Measurements from ENCODE around the gene PDXK. TPM values are rescaled to one million over a fixed set of nuclear protein-coding genes. Genes with fewer than 3 reads are reported as not detected.

Gene PDXK
- total and polyA plus RNA-seq, 10 of the 15 experiments (the other 5 are each of a cell fraction or from before 2014, with no cell fraction given), result 3.7 to 141 (median 60.0) TPM

- TF ChIP-seq BHLHE40 (IDR thresholded peaks at IDR 0.05; ENCODE audit: borderline replicate concordance in 1 of 2, low read depth in 2 of 2, low read length in 1 of 2), result peak; percentile 37 to 88
- no peak for TF ChIP-seq E2F4 (IDR thresholded peaks at IDR 0.05; ENCODE audit: low read depth, low read length)
- TF ChIP-seq SKIL (IDR thresholded peaks at IDR 0.05; ENCODE audit: low read depth, poor library complexity, severe bottlenecking), result no peak
- TF ChIP-seq SUZ12 (IDR thresholded peaks at IDR 0.05; ENCODE audit: unreplicated experiment), result no peak
- peak; percentile 50 for TF ChIP-seq MXI1 (IDR thresholded peaks at IDR 0.05; ENCODE audit: low read depth, low read length)
- TF ChIP-seq ESRRA (IDR thresholded peaks at IDR 0.05; ENCODE audit: low read length), result no peak
- TF ChIP-seq PML (IDR thresholded peaks at IDR 0.05; ENCODE audit: low read length), result no peak
- TF ChIP-seq SMAD1 (IDR thresholded peaks at IDR 0.05; ENCODE audit: low read depth, partially characterized antibody), result no peak
- no peak for TF ChIP-seq ATF7 (IDR thresholded peaks at IDR 0.05; ENCODE audit: low read depth)
- no peak for TF ChIP-seq HDGF (IDR thresholded peaks at IDR 0.05)
- no peak for TF ChIP-seq CHD1 (IDR thresholded peaks at IDR 0.05; ENCODE audit: low read depth, low read length)
- TF ChIP-seq EZH2 (IDR thresholded peaks at IDR 0.05; ENCODE audit: borderline replicate concordance, control insufficient read depth, low read depth, low read length), result no peak
- TF ChIP-seq POLR2AphosphoS2 (IDR thresholded peaks at IDR 0.05; ENCODE audit: low read depth, low read length), result no peak
- 0 out of 2 replicates have a peak, but pooled peaks have one; percentile 28 for TF ChIP-seq CHD2 (IDR thresholded peaks at IDR 0.05; ENCODE audit: borderline replicate concordance, low read depth, low read length)
- TF ChIP-seq ZNF622 (IDR thresholded peaks at IDR 0.05), result no peak
- no peak for TF ChIP-seq ATF2 (IDR thresholded peaks at IDR 0.05; ENCODE audit: low read length)
- TF ChIP-seq NFYA (IDR thresholded peaks at IDR 0.05; ENCODE audit: borderline replicate concordance, low read depth, low read length), result no peak
- TF ChIP-seq MLLT1 (IDR thresholded peaks at IDR 0.05), result no peak
- no peak for TF ChIP-seq ZSCAN29 (IDR thresholded peaks at IDR 0.05)
- TF ChIP-seq BRCA1 (IDR thresholded peaks at IDR 0.05; ENCODE audit: low read depth, low read length), result no peak
Observed at GRCh38 chr21:43718872-43719747, at the start of gene PDXK (continued).

Data from GM12878 (cell line).